Activated CD4-positive, alpha-beta T cell treated with anti-CD3 and anti-CD28 coated beads for 24 hours (primary cell): ENCODE results near the gene RHOF.
A peak's percentile ranks its signal among the peaks of the same experiment; 100 is the strongest.

ENCODE experiments used
- DNase-seq, 2 donors: peaks; one replicate each; pipeline ENCODE4 v3.0.0-alpha.2; 2020; ENCODE audit warnings: low read depth in 2 of 2

RHOF gene

GRCh38 chr12:121819212-121819949 lies 25.9 kb upstream of the RHOF start:
- no peak for DNase-seq

- no peak for DNase-seq
Observed at GRCh38 chr12:121817648-121818043, 24.2 kb upstream of the RHOF start.

GRCh38 chr12:121816925-121817647 lies 23.6 kb upstream of the RHOF start:
- DNase-seq, result no peak

GRCh38 chr12:121815263-121815662 lies 21.8 kb upstream of the RHOF start:
- no peak for DNase-seq

- DNase-seq, result no peak
Observed at GRCh38 chr12:121814429-121815119, 21.1 kb upstream of the RHOF start.

- DNase-seq, result no peak
Observed at GRCh38 chr12:121813951-121814350, 20.5 kb upstream of the RHOF start.

GRCh38 chr12:121812921-121813896 lies 19.7 kb upstream of the RHOF start:
- no peak for DNase-seq

GRCh38 chr12:121812320-121812871 lies 18.9 kb upstream of the RHOF start:
- DNase-seq, result peak in 1 of 2 donors; percentile 50

- peak in 1 of 2 donors; percentile 59 for DNase-seq
Observed at GRCh38 chr12:121811434-121812319, 18.2 kb upstream of the RHOF start.

GRCh38 chr12:121810833-121811433 lies 17.4 kb upstream of the RHOF start:
- DNase-seq, result no peak

GRCh38 chr12:121810234-121810817 lies 16.8 kb upstream of the RHOF start:
- no peak for DNase-seq

- no peak for DNase-seq
Observed at GRCh38 chr12:121809712-121810116, 16.2 kb upstream of the RHOF start.

- DNase-seq, result no peak
Observed at GRCh38 chr12:121808623-121809022, 15.1 kb upstream of the RHOF start.

GRCh38 chr12:121807642-121808347 lies 14.3 kb upstream of the RHOF start:
- DNase-seq, result no peak

- no peak for DNase-seq
Observed at GRCh38 chr12:121806546-121807423, 13.3 kb upstream of the RHOF start.

- no peak for DNase-seq
Observed at GRCh38 chr12:121806009-121806545, 12.6 kb upstream of the RHOF start.
